CD4-positive, alpha-beta T cell (primary cell): ENCODE data around the gene GRK5. TPM values are rescaled to one million over a fixed set of nuclear protein-coding genes. Genes with fewer than 3 reads are reported as not detected.

Source experiments
- ATAC-seq: fragments of 200-7000 bp; cut with Tn5 transposase; one replicate; pipeline ENCODE4 v1.10.0; 2022; ENCODE audit warnings: mild to moderate bottlenecking; ENCODE audit not compliant: poor library complexity
- CTCF ChIA-PET: fragments of 350-600 bp; sonication (Branson Sonifier 250); formaldehyde crosslinking; loops from one replicate; lab custom pipeline; 2021; ENCODE audit warnings: antibody characterized with exemption, inconsistent platforms; lab: Charles Lee
- POLR2A ChIA-PET: fragments of 350-600 bp; sonication (Branson Sonifier 250); formaldehyde crosslinking; loops from one replicate; lab custom pipeline; 2021; ENCODE audit warnings: antibody characterized with exemption, inconsistent platforms; lab: Charles Lee
- DNase-seq, 14 experiments: peaks; one replicate each; pipeline ENCODE4 v3.0.0-alpha.2; 2013 to 2020; ENCODE audit warnings: mixed read lengths in 2 of 14
- H3K27ac ChIP-seq, 2 donors: one replicate each; pipeline versions ENCODE4 v1.5.1 to v1.7.0; 2013; ENCODE audit warnings: low read length in 2 of 2, low read depth in 1 of 2, mild to moderate bottlenecking in 1 of 2
- H3K27me3 ChIP-seq, 2 experiments: 1 replicate in 1 of 2; 2 replicates in 1 of 2; pipeline versions ENCODE4 v1.6.1 to v1.7.0; 2013; ENCODE audit warnings: low read length in 2 of 2, control low read depth in 1 of 2, mild to moderate bottlenecking in 1 of 2, moderate library complexity in 1 of 2; ENCODE audit not compliant: insufficient read depth in 2 of 2, control insufficient read depth in 1 of 2
- H3K36me3 ChIP-seq: one replicate; pipeline ENCODE4 v1.6.1; 2013; ENCODE audit warnings: low read length, control low read depth; ENCODE audit not compliant: insufficient read depth
- H3K4me1 ChIP-seq: one replicate; pipeline ENCODE4 v1.6.1; 2013; ENCODE audit warnings: low read length, control low read depth; ENCODE audit not compliant: insufficient read depth
- H3K4me3 ChIP-seq: one replicate; pipeline ENCODE4 v1.5.1; 2013; ENCODE audit warnings: mild to moderate bottlenecking, low read length, moderate library complexity
- H3K9me3 ChIP-seq, 2 experiments: 1 replicate in 1 of 2; 2 replicates in 1 of 2; pipeline versions ENCODE4 v1.6.1 to v1.7.0; 2013; ENCODE audit warnings: low read length in 2 of 2, mild to moderate bottlenecking in 2 of 2, control low read depth in 1 of 2, moderate library complexity in 1 of 2; ENCODE audit not compliant: control insufficient read depth in 1 of 2, insufficient read depth in 1 of 2
- H3K27ac Mint-ChIP-seq: one replicate; pipeline ENCODE4 v1.8.0; 2020; ENCODE audit warnings: mixed read lengths
- H3K27me3 Mint-ChIP-seq: one replicate; pipeline ENCODE4 v1.8.0; 2021; ENCODE audit warnings: mixed read lengths
- H3K36me3 Mint-ChIP-seq: one replicate; pipeline ENCODE4 v1.8.0; 2021; ENCODE audit warnings: low read depth, mixed read lengths
- H3K4me1 Mint-ChIP-seq: one replicate; pipeline ENCODE4 v1.8.0; 2021; ENCODE audit warnings: low read depth, mixed read lengths
- H3K4me3 Mint-ChIP-seq: one replicate; pipeline ENCODE4 v1.8.0; 2020; ENCODE audit warnings: mild to moderate bottlenecking, mixed read lengths
- H3K9me3 Mint-ChIP-seq: one replicate; pipeline ENCODE4 v1.8.0; 2020; ENCODE audit warnings: mixed read lengths
- CTCF ChIP-seq: fragments of 200-600 bp; IDR thresholded peaks from one replicate; pipeline ENCODE4 v1.8.0; 2022; ENCODE audit warnings: antibody characterized with exemption, mild to moderate bottlenecking
- intact Hi-C, 2 experiments: fragments of 100-400 bp; cut with DNase I in 1 of 2; cut with micrococcal nuclease in 1 of 2; formaldehyde crosslinking; loops; one replicate each; pipeline versions ENCODE4 v1.15.1 to v1.9.0; 2023 to 2025; cut with DNase I, micrococcal nuclease
- polyA plus RNA-seq, 2 donors: library from polyadenylated mRNA; unstranded; fragments of 120-200 nt; gene quantifications; one replicate each; pipeline ENCODE4 v1.2.1, GENCODE V29; 2013
- total RNA-seq, 174 experiments: library from RNA in 2 of 174; stranded (reverse) in 2 of 174; gene quantifications; one replicate each; pipeline ENCODE4 v1.2.3 and lab custom pipeline; 2021 to 2026

Gene GRK5
- 10 to 100 TPM; 19.2 to 20.8 TPM for total RNA-seq
- 22.7 TPM for polyA plus RNA-seq (2013, experiment 1 of 2)
- polyA plus RNA-seq (2013, experiment 2 of 2) = 21.9 TPM
- total RNA-seq (lab: John Stamatoyannopoulos, UW) = 19.5 to 301 (median 52.7) reads per million in 172 experiments

- Histone ChIP-seq H3K4me3 (peak within 1 kb of the TSS; percentile 68), H3K36me3 (no peaks in the 10 kb centered on the region), H3K4me1 (peaks cover 40% of the 10 kb centered on the region), H3K27ac (peak within 1 kb of the TSS; percentile 70 to 88), H3K9me3 (no peaks in the 10 kb centered on the region), H3K27me3 (no peaks in the 10 kb centered on the region)
- DNase-seq (peak; percentile 89 to 99 (median 96)), ATAC-seq (peak; percentile 82)
- Mint-ChIP-seq H3K27me3 (no peaks in the 10 kb centered on the region), H3K4me1 (peaks cover 46% of the 10 kb centered on the region), H3K9me3 (no peaks in the 10 kb centered on the region), H3K4me3 (peak within 1 kb of the TSS; percentile 99), H3K27ac (peak within 1 kb of the TSS; percentile 89), H3K36me3 (peaks cover 14% of the 10 kb centered on the region)
- TF ChIP-seq CTCF = no peak
- ChIA-PET POLR2A (interaction anchor here (0.6 to 6.6 kb wide), 30 partner anchors 9 to 665 kb away, joined by 3 to 63 read pairs (median 5); partner anchors contain the start of genes BAG3, CACUL1, DENND10 and INPP5F), CTCF (interaction anchor here (0.8 to 4.2 kb wide), 28 partner anchors 15 to 436 kb away, joined by 3 to 46 read pairs (median 6); partner anchors contain the start of gene RGS10)
- intact Hi-C loops = loop anchor here (1.0 to 10.0 kb wide), 9 partner anchors 29 to 647 kb away; partner anchors contain the start of genes PRDX3 (in 2 of the 2), RGS10 (in 1 of the 2), SFXN4 (in 1 of the 2) and TIAL1 (in 1 of the 2)
These were observed at the start of gene GRK5 for GRCh38 chr10:119207366-119207666. TSS of gene GRK5 (plus strand) at chr10:119207571. CDS start at chr10:119207918, 347 bp downstream.

- ChIA-PET POLR2A (no interaction called here), CTCF (no interaction called here)
- Mint-ChIP-seq H3K27me3 (no peaks in the 10 kb centered on the region), H3K4me3 (no peak overlapping the region), H3K4me1 (peaks cover 17% of the 10 kb centered on the region), H3K9me3 (no peaks in the 10 kb centered on the region), H3K36me3 (peaks cover 69% of the 10 kb centered on the region), H3K27ac (no peak overlapping the region)
- Histone ChIP-seq H3K9me3 (no peaks in the 10 kb centered on the region), H3K4me3 (no peak overlapping the region), H3K36me3 (peaks cover 47% of the 10 kb centered on the region), H3K4me1 (peaks cover 2% of the 10 kb centered on the region), H3K27ac (no peak overlapping the region), H3K27me3 (no peaks in the 10 kb centered on the region)
- intact Hi-C loops = no loop called here
- no peak for TF ChIP-seq CTCF
- DNase-seq (no peak), ATAC-seq (no peak)
These were observed 48.0 kb upstream of the GRK5 start for GRCh38 chr10:119159332-119159731.

- intact Hi-C loops = loop anchor here (10.0 kb wide), 1 partner anchor 407 kb away; the partner anchor contains the start of gene CACUL1 (in 2 of the 2)
- H3K27me3 Mint-ChIP-seq = no peaks in the 10 kb centered on the region
- Histone ChIP-seq H3K9me3 (no peaks in the 10 kb centered on the region), H3K4me1 (peaks cover 24% of the 10 kb centered on the region), H3K27ac (no peak overlapping the region), H3K36me3 (peaks cover 23% of the 10 kb centered on the region), H3K4me3 (no peak overlapping the region), H3K27me3 (no peaks in the 10 kb centered on the region)
- ChIA-PET CTCF (no interaction called here), POLR2A (interaction anchor here (0.8 kb wide), 1 partner anchor 30 kb away, joined by 3 read pairs; no protein-coding TSS in a partner anchor)
- no peak for ATAC-seq
- H3K9me3 Mint-ChIP-seq = no peaks in the 10 kb centered on the region
- H3K27ac Mint-ChIP-seq = no peak overlapping the region
- H3K4me1 Mint-ChIP-seq = peaks cover 39% of the 10 kb centered on the region
- DNase-seq = no peak
- H3K4me3 Mint-ChIP-seq = peak overlapping the region; percentile 54
- H3K36me3 Mint-ChIP-seq = peaks cover 59% of the 10 kb centered on the region
- TF ChIP-seq CTCF = no peak
These were observed 45.5 kb upstream of the GRK5 start for GRCh38 chr10:119161680-119162451.
